ENCODE measurements around the gene EGLN2. TPM values are rescaled to one million over a fixed set of nuclear protein-coding genes. Genes with fewer than 3 reads are reported as not detected.

EGLN2 gene
- total and polyA plus RNA-seq, 9 of the 15 experiments (the other 6 are each of a cell fraction or from before 2014, with no cell fraction given): 9.6 to 114 (median 71.0) TPM

GRCh38 chr19:40831502-40832430 is 32.8 kb downstream of the EGLN2 start:
- Histone ChIP-seq H3K27me3 (ENCODE audit: control insufficient read depth in 2 of 2, insufficient read depth in 2 of 2, low read length in 2 of 2) (no peaks in the 10 kb centered on the region), H3K79me2 (ENCODE audit: control insufficient read depth, insufficient read depth, low read length) (no peaks in the 10 kb centered on the region), H3K9me3 (replicated peaks; ENCODE audit: control insufficient read depth, insufficient read depth, low read depth, low read length) (no peaks in the 10 kb centered on the region), H3K4me2 (ENCODE audit: insufficient read depth, low read length) (no peak overlapping the region), H3K27ac (ENCODE audit: extremely low read depth, low read depth, low read length) (peak overlapping the region; percentile 90), H4K20me1 (replicated peaks; ENCODE audit: control insufficient read depth, insufficient read depth, low read length) (no peaks in the 10 kb centered on the region), H3K9ac (ENCODE audit: insufficient read depth in 1 of 2, low read depth in 2 of 2, low read length in 2 of 2) (peak overlapping the region in 1 of 2 experiments; percentile 37; a peak in 2 of 4 replicates), H2AFZ (ENCODE audit: low read depth, low read length) (peak overlapping the region; percentile 78), H3K36me3 (ENCODE audit: control insufficient read depth, insufficient read depth, low read length) (0 out of 3 replicates have a peak, but pooled peaks cover 3% of the 10 kb centered on the region), H3K4me3 (no peak overlapping the region), H3K9me1 (ENCODE audit: control insufficient read depth, insufficient read depth, low read length) (no peaks in the 10 kb centered on the region), H3K4me1 (replicated peaks in 1 of 2; ENCODE audit: control insufficient read depth in 2 of 2, insufficient read depth in 2 of 2, low read length in 2 of 2) (peaks cover 25% of the 10 kb centered on the region in 2 experiments)
- CTCF ChIA-PET (ENCODE audit: low intra/inter-chr PET ratio): no interaction called here
- WGBS (ENCODE audit: insufficient coverage, low coverage, missing lambda C conversion rate): 31% methylated on average over 7 of the region's 7 CpGs
- FAIRE-seq (no peak), ATAC-seq (no peak), DNase-seq (ENCODE audit: extremely low read depth in 1 of 4, low spot score in 3 of 4) (peak in 1 of 4 experiments; percentile 30)
- intact Hi-C loops (cut with micrococcal nuclease): no loop called here
- POLR2A ChIA-PET: no interaction called here
- in situ Hi-C loops (cut with MboI): no loop called here
- no TSS peak for BruUV-seq (replicated peaks)
- no peak for TF ChIP-seq YBX1 (IDR thresholded peaks at IDR 0.05)
- no peak for TF ChIP-seq U2AF2 (optimal IDR thresholded peaks at IDR 0.05; ENCODE audit: low read depth, low read length)
- TF ChIP-seq BCLAF1 (IDR thresholded peaks at IDR 0.05; ENCODE audit: borderline replicate concordance in 1 of 2, control insufficient read depth in 1 of 2, low read depth in 2 of 2, low read length in 1 of 2): no peak
- TF ChIP-seq POLR2AphosphoS2 (IDR thresholded peaks at IDR 0.05; ENCODE audit: low read length): no peak
- TF ChIP-seq HIVEP1 (CRISPR knock-in tag; IDR thresholded peaks at IDR 0.05): no peak
- TF ChIP-seq ATF1 (CRISPR knock-in tag; IDR thresholded peaks at IDR 0.05): no peak
- no peak for TF ChIP-seq ATF1 (tag; IDR thresholded peaks at IDR 0.05)
- no peak for TF ChIP-seq CREB3 (tag; conservative IDR thresholded peaks at IDR 0.05; ENCODE audit: low read depth)
- no peak for TF ChIP-seq FOS (IDR thresholded peaks at IDR 0.05; ENCODE audit: extremely low read depth, insufficient read length)
- no peak for TF ChIP-seq ZKSCAN1 (IDR thresholded peaks at IDR 0.05; ENCODE audit: low read depth, low read length)
- no peak for TF ChIP-seq LARP7 (IDR thresholded peaks at IDR 0.05)
- TF ChIP-seq NCOA1 (IDR thresholded peaks at IDR 0.05; ENCODE audit: low read depth): no peak
- no peak for TF ChIP-seq MTA3 (IDR thresholded peaks at IDR 0.05; ENCODE audit: borderline replicate concordance)
- no peak for TF ChIP-seq MCM7 (IDR thresholded peaks at IDR 0.05)
- no peak for TF ChIP-seq BRF2 (IDR thresholded peaks at IDR 0.05; ENCODE audit: borderline replicate concordance, insufficient read depth, insufficient read length)
- no peak for TF ChIP-seq THRA (IDR thresholded peaks at IDR 0.05)

All from K562 (cell line).